Astrocyte of the cerebellum (primary cell): ENCODE results near the gene HMG20A.

ENCODE experiments used
- DNase-seq: peaks from one replicate; pipeline ENCODE4 v3.0.0-alpha.2; 2011; ENCODE audit warnings: low read depth
- H3K4me3 ChIP-seq: 2 replicates; pipeline ENCODE4 v1.5.1; 2011; ENCODE audit warnings: mild to moderate bottlenecking, low read depth, low read length, moderate library complexity
- CTCF ChIP-seq: IDR thresholded peaks from 2 replicates; pipeline ENCODE4 v1.5.1; 2012; ENCODE audit warnings: low read length, low read depth, moderate library complexity, mild to moderate bottlenecking; ENCODE audit errors: missing control alignments
- in situ Hi-C: cut with HindIII; loops from 2 replicates; pipeline ENCODE4 v1.10.0; 2017; ENCODE audit warnings: low sequenced_read_pairs

The HMG20A gene

GRCh38 chr15:77519540-77519939 is 98.9 kb downstream of the HMG20A start:
- H3K4me3 ChIP-seq, result no peak overlapping the region
- in situ Hi-C loops, result no loop called here
- no peak for DNase-seq
- TF ChIP-seq CTCF, result no peak

- no peak for TF ChIP-seq CTCF
- no peak overlapping the region for H3K4me3 ChIP-seq
- in situ Hi-C loops, result loop anchor here (10.0 kb wide), 1 partner anchor 96 kb away; the partner anchor contains the start of genes HMG20A and PEAK1
- DNase-seq, result no peak
These were observed 100.5 kb downstream of the HMG20A start for GRCh38 chr15:77521206-77521605.

GRCh38 chr15:77525400-77525811 is 104.7 kb downstream of the HMG20A start:
- in situ Hi-C loops, result loop anchor here (10.0 to 25.0 kb wide), 2 partner anchors 101 to 313 kb away; partner anchors contain the start of genes HMG20A and PEAK1
- DNase-seq, result no peak
- no peak for TF ChIP-seq CTCF
- no peak overlapping the region for H3K4me3 ChIP-seq

- DNase-seq, result no peak
- no peak overlapping the region for H3K4me3 ChIP-seq
- in situ Hi-C loops, result loop anchor here (10.0 to 25.0 kb wide), 2 partner anchors 101 to 314 kb away; partner anchors contain the start of genes HMG20A and PEAK1
- TF ChIP-seq CTCF, result no peak
These were observed 105.4 kb downstream of the HMG20A start for GRCh38 chr15:77525907-77526594.

GRCh38 chr15:77526595-77527163 is 106.0 kb downstream of the HMG20A start:
- no peak for TF ChIP-seq CTCF
- H3K4me3 ChIP-seq, result no peak overlapping the region
- in situ Hi-C loops, result loop anchor here (10.0 to 25.0 kb wide), 2 partner anchors 102 to 314 kb away; partner anchors contain the start of genes HMG20A and PEAK1
- no peak for DNase-seq

GRCh38 chr15:77527164-77527778 is 106.6 kb downstream of the HMG20A start:
- peak; percentile 60 for DNase-seq
- TF ChIP-seq CTCF, result no peak
- no peak overlapping the region for H3K4me3 ChIP-seq
- in situ Hi-C loops, result loop anchor here (10.0 to 25.0 kb wide), 2 partner anchors 102 to 315 kb away; partner anchors contain the start of genes HMG20A and PEAK1
